ENCODE data around the gene IL17RE. TPM values are rescaled to one million over a fixed set of nuclear protein-coding genes. Genes with fewer than 3 reads are reported as not detected.
A peak's percentile ranks its signal among the peaks of the same experiment; 100 is the strongest.
"Not testable (repeated sequence)": the region's sequence is repeated elsewhere in the genome, so short reads cannot be mapped to it uniquely, and the experiment has no call there.

The IL17RE gene
- total and polyA plus RNA-seq, 11 donors: 0.65 to 6.9 (median 0.95) TPM

- peak overlapping the region in 5 of 12 donors; percentile 26 to 87 (median 32) for H3K27ac ChIP-seq
- H3K9me3 ChIP-seq: no peaks in the 10 kb centered on the region
- peak in 2 of 4 donors; percentile 4 to 10 for ATAC-seq
- no peaks in the 10 kb centered on the region for H3K36me3 ChIP-seq
- H3K27me3 ChIP-seq: no peaks in the 10 kb centered on the region
- intact Hi-C loops (cut with DNase I): no loop called here
- H3K4me3 ChIP-seq: peak overlapping the region in 11 of 12 donors; percentile 25 to 62 (median 51)
- peaks cover 0 to 21% (median 9%) of the 10 kb centered on the region in 12 donors for H3K4me1 ChIP-seq
- WGBS, 4 donors: 56 to 70% (median 58%) methylated on average over 15 to 22 of the region's 22 CpGs
- TF ChIP-seq POLR2A (IDR thresholded peaks at IDR 0.05): no peak
- no peak for TF ChIP-seq CTCF (IDR thresholded peaks at IDR 0.05)
- no peak for DNase-seq
Observed at GRCh38 chr3:9863058-9863772, 39.4 kb upstream of the IL17RE start.

- DNase-seq (peak in 4 of 5 donors; percentile 28 to 58 (median 38)), ATAC-seq (peak in 3 of 4 donors; percentile 29 to 57 (median 51))
- Histone ChIP-seq H3K4me3 (peak overlapping the region in 1 of 12 donors; percentile 14), H3K9me3 (no peaks in the 10 kb centered on the region), H3K27me3 (no peaks in the 10 kb centered on the region), H3K4me1 (peaks cover 0 to 21% (median 9%) of the 10 kb centered on the region in 12 donors), H3K36me3 (no peaks in the 10 kb centered on the region), H3K27ac (peak overlapping the region in 9 of 12 donors; percentile 7 to 87 (median 32))
- TF ChIP-seq CTCF (IDR thresholded peaks at IDR 0.05) (no peak), POLR2A (IDR thresholded peaks at IDR 0.05) (no peak)
- intact Hi-C loops (cut with DNase I): no loop called here
- WGBS, 4 donors: 49 to 63% (median 54%) methylated on average over 15 to 16 of the region's 16 CpGs
Observed at GRCh38 chr3:9864200-9864927, 38.3 kb upstream of the IL17RE start.

GRCh38 chr3:9865125-9865637 lies 37.5 kb upstream of the IL17RE start:
- H3K36me3 ChIP-seq; DNase-seq; ATAC-seq; H3K4me3 ChIP-seq; H3K9me3 ChIP-seq; H3K27me3 ChIP-seq; intact Hi-C loops (cut with DNase I): not testable (repeated sequence)
- Histone ChIP-seq H3K4me1 (peaks cover 0 to 21% (median 9%) of the 10 kb centered on the region in 12 donors), H3K27ac (peak overlapping the region in 2 of 12 donors; percentile 7 to 87)
- WGBS, 4 donors: 87 to 92% (median 89%) methylated on average over 10 of the region's 10 CpGs

- intact Hi-C loops (cut with DNase I): no loop called here
- TF ChIP-seq POLR2A (IDR thresholded peaks at IDR 0.05) (no peak), CTCF (IDR thresholded peaks at IDR 0.05) (no peak)
- peak in 1 of 4 donors; percentile 34 for ATAC-seq
Observed at GRCh38 chr3:9866639-9867038, 36.0 kb upstream of the IL17RE start.

More at GRCh38 chr3:9866639-9867038, 36.0 kb upstream of the IL17RE start:
- 80 to 83% (median 82%) methylated on average over 8 of the region's 8 CpGs for WGBS, 4 donors
- no peak overlapping the region for H3K4me3 ChIP-seq
- no peaks in the 10 kb centered on the region for H3K36me3 ChIP-seq
- no peaks in the 10 kb centered on the region for H3K27me3 ChIP-seq
- peak overlapping the region in 1 of 12 donors; percentile 87 for H3K27ac ChIP-seq
- peak in 1 of 5 donors; percentile 40 for DNase-seq
- peaks cover 0 to 21% (median 9%) of the 10 kb centered on the region in 12 donors for H3K4me1 ChIP-seq
- no peaks in the 10 kb centered on the region for H3K9me3 ChIP-seq
